Left renal cortex interstitium (tissue), 4 donors: ENCODE results near the gene TIGAR. TPM values are rescaled to one million over a fixed set of nuclear protein-coding genes. Genes with fewer than 3 reads are reported as not detected.

Experiments used
- DNase-seq, 4 donors: peaks; one replicate each; pipeline ENCODE4 v3.0.0-alpha.2; 2013; ENCODE audit warnings: low read depth in 4 of 4, low spot score in 2 of 4, missing footprints in 1 of 4
- polyA plus RNA-seq, 4 donors: library from polyadenylated mRNA; unstranded; fragments of 120-200 nt; gene quantifications; one replicate each; pipeline ENCODE4 v1.2.1, GENCODE V29; 2013; ENCODE audit not compliant: insufficient read length in 4 of 4

The TIGAR gene
- polyA plus RNA-seq, 4 donors, result 6.9 to 8.4 (median 7.4) TPM

GRCh38 chr12:4301932-4302501, 19.0 kb upstream of the TIGAR start:
- DNase-seq, result no peak

- no peak for DNase-seq
Observed at GRCh38 chr12:4302881-4303280, 18.1 kb upstream of the TIGAR start.

- DNase-seq, result no peak
Observed at GRCh38 chr12:4303750-4304149, 17.3 kb upstream of the TIGAR start.

- peak in 3 of 4 donors; percentile 43 to 78 (median 64) for DNase-seq
Observed at GRCh38 chr12:4307593-4308333, 13.2 kb upstream of the TIGAR start.

- no peak for DNase-seq
Observed at GRCh38 chr12:4308334-4308950, 12.6 kb upstream of the TIGAR start.

- no peak for DNase-seq
Observed at GRCh38 chr12:4311776-4312175, 9.2 kb upstream of the TIGAR start.

GRCh38 chr12:4312251-4312650, 8.8 kb upstream of the TIGAR start:
- no peak for DNase-seq

GRCh38 chr12:4320497-4320852, 538 bp upstream of the TIGAR start:
- DNase-seq, result peak in 1 of 4 donors; percentile 31

GRCh38 chr12:4322726-4323125, 1.7 kb downstream of the TIGAR start:
- DNase-seq, result no peak

GRCh38 chr12:4323396-4323795, 2.4 kb downstream of the TIGAR start:
- no peak for DNase-seq

GRCh38 chr12:4324366-4324765, 3.4 kb downstream of the TIGAR start:
- DNase-seq, result no peak

GRCh38 chr12:4325966-4326365, 5.0 kb downstream of the TIGAR start:
- DNase-seq, result no peak

- DNase-seq, result no peak
Observed at GRCh38 chr12:4327293-4327692, 6.3 kb downstream of the TIGAR start.

- DNase-seq, result no peak
Observed at GRCh38 chr12:4330203-4330602, 9.2 kb downstream of the TIGAR start.

GRCh38 chr12:4331221-4331620, 10.2 kb downstream of the TIGAR start:
- DNase-seq, result no peak

- no peak for DNase-seq
Observed at GRCh38 chr12:4331842-4332241, 10.8 kb downstream of the TIGAR start.

- DNase-seq, result no peak
Observed at GRCh38 chr12:4346931-4347330, 25.9 kb downstream of the TIGAR start.

- no peak for DNase-seq
Observed at GRCh38 chr12:4353785-4354208, 32.8 kb downstream of the TIGAR start.

- no peak for DNase-seq
Observed at GRCh38 chr12:4355156-4356040, 34.4 kb downstream of the TIGAR start.

GRCh38 chr12:4356041-4356327, 35.0 kb downstream of the TIGAR start:
- no peak for DNase-seq

GRCh38 chr12:4366090-4366489, 45.1 kb downstream of the TIGAR start:
- DNase-seq, result no peak
